ENCODE measurements around the gene MTUS2. TPM values are rescaled to one million over a fixed set of nuclear protein-coding genes. Genes with fewer than 3 reads are reported as not detected.

MTUS2 gene
- total RNA-seq, 1 experiment from 2014 or later = 0.35 TPM

DNA sequence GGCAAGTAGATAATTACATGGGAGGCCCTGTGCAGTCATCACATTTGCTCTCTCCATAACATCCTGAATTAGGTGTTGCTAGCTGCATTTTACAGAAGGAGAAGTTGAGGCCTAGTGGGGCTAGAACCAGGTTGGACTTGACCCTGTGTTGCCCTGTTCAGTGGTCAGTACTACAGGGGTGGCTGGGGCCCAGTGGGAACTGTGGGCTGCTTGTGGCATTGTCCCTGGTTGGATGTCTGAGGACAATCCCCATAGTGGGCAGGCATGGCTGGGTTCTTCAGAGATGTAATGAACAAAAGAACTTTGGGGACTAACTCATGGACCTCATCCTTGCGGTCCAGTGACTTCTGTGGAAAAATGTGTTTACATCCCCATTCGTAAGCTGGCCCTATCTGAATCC, 38.9 kb downstream of the MTUS2 start:
- Histone ChIP-seq H3K79me2 (ENCODE audit: insufficient read depth, low read length) (no peaks in the 10 kb centered on the region), H2BK5ac (ENCODE audit: insufficient read length, low read length) (no peak overlapping the region), H3K27me3 (ENCODE audit: insufficient read depth, low read length) (no peaks in the 10 kb centered on the region), H4K20me1 (ENCODE audit: control insufficient read depth, insufficient read depth, insufficient read length) (no peaks in the 10 kb centered on the region), H3K23me2 (ENCODE audit: insufficient read length, low read depth, low read length, poor library complexity, severe bottlenecking) (no peaks in the 10 kb centered on the region), H4K8ac (replicated peaks; ENCODE audit: insufficient read length, low read depth, low read length) (no peak overlapping the region), H2BK120ac (ENCODE audit: low read depth, low read length, poor library complexity, severe bottlenecking) (no peak overlapping the region), H2BK20ac (ENCODE audit: low read depth, low read length, poor library complexity, severe bottlenecking) (no peak overlapping the region), H3K9me3 (ENCODE audit: control insufficient read depth, low read depth, low read length) (no peaks in the 10 kb centered on the region), H3K4me2 (ENCODE audit: insufficient read depth, insufficient read length, low read length) (no peak overlapping the region), H3K14ac (ENCODE audit: insufficient read depth, low read length) (no peak overlapping the region), H2BK12ac (ENCODE audit: insufficient read length, low read depth, low read length) (no peak overlapping the region), H3K23ac (ENCODE audit: insufficient read length, low read depth, low read length) (no peak overlapping the region), H3K4me1 (ENCODE audit: insufficient read depth, low read length) (no peaks in the 10 kb centered on the region), H3K27ac (ENCODE audit: insufficient read length, low read depth, low read length) (no peak overlapping the region), H3K18ac (ENCODE audit: insufficient read length, low read depth, low read length) (no peak overlapping the region), H4K91ac (ENCODE audit: insufficient read length, low read depth, low read length) (no peak overlapping the region), H3K9ac (ENCODE audit: extremely low read depth, insufficient read length, low read length) (no peak overlapping the region), H3K4ac (ENCODE audit: low read depth, low read length) (no peak overlapping the region), H2AK5ac (ENCODE audit: insufficient read length, low read length) (no peak overlapping the region), H3T11ph (ENCODE audit: low read length) (no peak overlapping the region), H3K79me1 (ENCODE audit: insufficient read depth, low read depth, low read length, poor library complexity, severe bottlenecking) (no peaks in the 10 kb centered on the region), H2BK15ac (ENCODE audit: low read depth, low read length) (no peak overlapping the region), H3K56ac (ENCODE audit: insufficient read length, low read depth, low read length) (no peak overlapping the region), H4K5ac (ENCODE audit: insufficient read length, low read depth, low read length) (no peak overlapping the region), H2AFZ (ENCODE audit: low read length) (no peak overlapping the region)
- no peaks in the 10 kb centered on the region for H3K36me3 Mint-ChIP-seq (ENCODE audit: insufficient read depth in 1 of 3, low read depth in 3 of 3)
- WGBS (ENCODE audit: extremely low coverage, insufficient read length, low lambda C conversion rate) = no CpG with 5 or more reads among the region's 2 CpGs
- H3K27me3 Mint-ChIP-seq (ENCODE audit: low read depth) = peaks cover 3% of the 10 kb centered on the region; the same call in 1 of the 2 replicates
- H3K4me3 Mint-ChIP-seq = no peak overlapping the region
- H3K27ac Mint-ChIP-seq = no peak overlapping the region
- TF ChIP-seq, protein P1, sequence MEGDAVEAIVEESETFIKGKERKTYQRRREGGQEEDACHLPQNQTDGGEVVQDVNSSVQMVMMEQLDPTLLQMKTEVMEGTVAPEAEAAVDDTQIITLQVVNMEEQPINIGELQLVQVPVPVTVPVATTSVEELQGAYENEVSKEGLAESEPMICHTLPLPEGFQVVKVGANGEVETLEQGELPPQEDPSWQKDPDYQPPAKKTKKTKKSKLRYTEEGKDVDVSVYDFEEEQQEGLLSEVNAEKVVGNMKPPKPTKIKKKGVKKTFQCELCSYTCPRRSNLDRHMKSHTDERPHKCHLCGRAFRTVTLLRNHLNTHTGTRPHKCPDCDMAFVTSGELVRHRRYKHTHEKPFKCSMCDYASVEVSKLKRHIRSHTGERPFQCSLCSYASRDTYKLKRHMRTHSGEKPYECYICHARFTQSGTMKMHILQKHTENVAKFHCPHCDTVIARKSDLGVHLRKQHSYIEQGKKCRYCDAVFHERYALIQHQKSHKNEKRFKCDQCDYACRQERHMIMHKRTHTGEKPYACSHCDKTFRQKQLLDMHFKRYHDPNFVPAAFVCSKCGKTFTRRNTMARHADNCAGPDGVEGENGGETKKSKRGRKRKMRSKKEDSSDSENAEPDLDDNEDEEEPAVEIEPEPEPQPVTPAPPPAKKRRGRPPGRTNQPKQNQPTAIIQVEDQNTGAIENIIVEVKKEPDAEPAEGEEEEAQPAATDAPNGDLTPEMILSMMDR (conservative IDR thresholded peaks at IDR 0.05) = no peak
- DNase-seq = no peak
- H3K9me3 Mint-ChIP-seq = peaks cover 0 to 2% of the 10 kb centered on the region in 2 experiments; a peak in 2 of 5 replicates
- peaks cover 0 to 7% of the 10 kb centered on the region in 2 experiments; a peak in 1 of 4 replicates for H3K4me1 Mint-ChIP-seq

Data from H9 (cell line).